GM21825 (cell line): ENCODE results near the gene TARS3.

Experiments
- ATAC-seq: cut with Tn5 transposase; IDR thresholded peaks from one replicate; pipeline ENCODE4 v1.9.1; 2021; ENCODE audit warnings: mild to moderate bottlenecking, moderate library complexity; ENCODE audit not compliant: unreplicated experiment

Gene TARS3

GRCh38 chr15:101625980-101626379 is 98.3 kb downstream of the TARS3 start:
- no peak for ATAC-seq

- ATAC-seq = no peak
Measured at GRCh38 chr15:101625184-101625583, 99.1 kb downstream of the TARS3 start.

- ATAC-seq = no peak
Measured at GRCh38 chr15:101623367-101624304, 100.6 kb downstream of the TARS3 start.

- ATAC-seq = no peak
Measured at GRCh38 chr15:101621961-101622360, 102.3 kb downstream of the TARS3 start.

DNA sequence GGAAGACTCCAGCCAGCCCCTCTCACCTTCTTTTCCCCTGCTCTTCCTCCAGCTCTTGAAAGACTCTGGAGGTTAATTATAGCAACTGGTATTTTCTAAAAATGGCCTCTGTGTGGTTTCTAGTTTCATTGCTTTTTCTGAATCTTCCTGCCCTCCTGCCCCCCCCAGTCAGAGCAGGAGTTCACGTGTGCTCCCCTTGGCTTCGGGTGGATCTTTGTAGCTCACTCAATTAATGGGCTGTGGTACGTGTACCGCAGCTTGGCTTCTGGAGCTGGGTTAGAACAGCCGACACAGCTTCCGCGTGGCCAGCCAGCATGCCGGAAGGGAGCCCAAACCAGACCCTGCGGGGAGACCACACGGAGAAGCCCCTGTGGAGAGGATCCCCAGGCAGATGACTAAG is 103.6 kb downstream of the TARS3 start:
- ATAC-seq = no peak

DNA sequence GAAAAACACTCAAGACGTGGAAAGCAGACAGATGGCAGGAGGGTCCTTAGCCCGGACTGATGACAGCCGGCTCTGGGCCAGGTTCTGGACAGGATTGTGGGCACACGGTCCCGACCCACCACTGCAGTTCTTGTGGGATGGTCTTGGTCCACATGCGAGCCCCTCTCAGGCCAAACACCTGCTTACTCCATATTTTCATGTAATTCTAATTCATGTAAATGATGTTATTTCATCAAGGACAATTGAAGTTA is 104.7 kb downstream of the TARS3 start:
- ATAC-seq = no peak

DNA sequence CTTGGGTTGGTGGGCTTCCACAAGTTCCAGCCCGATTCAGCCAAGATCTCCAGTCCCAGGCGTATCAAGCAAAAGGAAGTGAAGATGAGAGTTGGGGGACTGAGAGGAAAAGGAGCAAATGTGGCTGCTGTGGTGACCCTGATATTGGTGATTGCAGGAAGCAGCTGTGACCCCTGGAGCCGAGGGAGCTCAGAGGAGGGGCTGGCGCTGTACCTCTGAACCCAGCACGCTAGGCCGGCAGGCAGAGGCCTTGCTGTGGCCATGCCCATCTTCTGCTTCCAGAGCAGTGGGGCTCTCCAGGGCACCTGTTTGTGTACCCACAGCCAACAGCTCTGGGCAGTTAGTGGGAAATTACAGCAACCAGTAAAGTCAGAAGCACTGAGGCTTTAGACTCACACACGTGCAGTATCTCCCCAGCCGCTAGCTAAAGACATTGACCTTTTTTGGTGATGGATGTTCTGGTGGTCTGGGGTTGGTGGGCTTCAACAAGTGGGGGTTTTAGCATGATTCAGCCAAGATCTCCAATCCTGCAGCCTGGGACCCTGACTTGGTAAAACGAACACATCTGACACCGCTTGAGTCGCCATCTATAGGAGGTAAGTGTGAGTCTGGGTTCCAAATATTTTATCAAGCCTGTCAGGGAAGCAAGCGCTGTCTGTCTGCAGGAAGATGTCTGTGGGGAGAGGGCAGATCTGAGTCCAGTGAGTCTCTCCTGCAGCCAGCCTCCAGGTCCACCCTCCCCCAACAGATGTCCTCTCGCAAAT is 105.2 kb downstream of the TARS3 start:
- no peak for ATAC-seq

GRCh38 chr15:101618076-101618475 is 106.2 kb downstream of the TARS3 start:
- ATAC-seq = no peak

DNA sequence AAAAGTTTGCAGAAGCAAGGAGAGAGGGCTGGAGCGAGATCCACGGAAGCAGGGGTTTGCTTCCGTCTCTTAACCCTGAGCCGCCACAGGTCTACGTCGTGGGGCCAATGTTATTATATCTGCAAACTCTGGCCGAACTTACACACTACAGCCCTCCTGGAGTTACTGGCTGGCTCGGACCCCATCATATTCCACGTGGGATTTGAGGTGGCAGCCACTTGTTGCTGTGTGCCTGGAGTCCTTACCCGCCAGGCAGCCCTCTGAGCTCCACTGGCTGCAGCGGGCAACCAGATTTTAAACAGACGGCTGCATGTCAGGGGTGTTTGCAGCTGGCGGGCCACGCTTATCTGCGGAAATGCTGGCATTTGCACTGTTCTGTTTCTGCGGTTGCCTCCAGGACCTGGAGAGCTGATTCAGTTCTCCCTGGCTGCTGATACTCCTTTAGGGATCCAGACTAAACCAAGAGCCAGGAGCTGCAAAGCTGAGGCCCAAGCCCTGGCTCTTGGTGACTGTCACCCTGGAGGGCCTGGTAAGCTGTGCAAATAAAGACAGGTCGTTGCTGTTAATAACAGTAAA is 106.8 kb downstream of the TARS3 start:
- no peak for ATAC-seq

GRCh38 chr15:101615986-101616848 is 108.1 kb downstream of the TARS3 start:
- no peak for ATAC-seq

- no peak for ATAC-seq
Measured at GRCh38 chr15:101615414-101615985, 108.8 kb downstream of the TARS3 start.

GRCh38 chr15:101614761-101615160 is 109.5 kb downstream of the TARS3 start:
- ATAC-seq = no peak

DNA sequence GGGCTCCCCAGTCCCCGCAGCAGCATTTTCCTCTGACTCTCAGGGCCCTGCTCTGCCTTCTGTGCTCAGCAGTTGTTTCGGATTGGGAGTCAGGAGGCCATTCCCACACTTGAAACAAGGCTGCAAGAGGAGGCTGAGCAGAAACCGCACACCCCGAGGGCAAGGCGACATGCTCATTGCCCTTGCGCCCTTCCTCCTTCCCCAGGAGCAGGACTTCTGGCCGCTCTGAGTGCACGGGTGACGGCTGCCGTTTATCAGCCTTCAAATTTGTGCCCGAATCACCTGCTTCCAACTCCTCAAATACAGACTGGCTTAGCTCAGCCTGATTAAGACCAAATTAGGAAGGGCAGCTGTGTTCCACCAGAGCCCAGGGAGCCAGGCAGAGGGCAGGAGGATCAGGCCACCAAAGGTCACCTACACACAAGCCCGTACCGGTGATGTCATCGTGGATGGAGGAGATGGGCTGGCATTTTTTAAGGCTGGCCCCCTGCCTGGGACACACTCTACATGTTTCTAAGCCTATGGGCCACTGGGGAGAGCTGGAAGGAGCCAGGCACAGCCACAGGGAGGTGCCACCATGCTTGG is 110.2 kb downstream of the TARS3 start:
- ATAC-seq = no peak

DNA sequence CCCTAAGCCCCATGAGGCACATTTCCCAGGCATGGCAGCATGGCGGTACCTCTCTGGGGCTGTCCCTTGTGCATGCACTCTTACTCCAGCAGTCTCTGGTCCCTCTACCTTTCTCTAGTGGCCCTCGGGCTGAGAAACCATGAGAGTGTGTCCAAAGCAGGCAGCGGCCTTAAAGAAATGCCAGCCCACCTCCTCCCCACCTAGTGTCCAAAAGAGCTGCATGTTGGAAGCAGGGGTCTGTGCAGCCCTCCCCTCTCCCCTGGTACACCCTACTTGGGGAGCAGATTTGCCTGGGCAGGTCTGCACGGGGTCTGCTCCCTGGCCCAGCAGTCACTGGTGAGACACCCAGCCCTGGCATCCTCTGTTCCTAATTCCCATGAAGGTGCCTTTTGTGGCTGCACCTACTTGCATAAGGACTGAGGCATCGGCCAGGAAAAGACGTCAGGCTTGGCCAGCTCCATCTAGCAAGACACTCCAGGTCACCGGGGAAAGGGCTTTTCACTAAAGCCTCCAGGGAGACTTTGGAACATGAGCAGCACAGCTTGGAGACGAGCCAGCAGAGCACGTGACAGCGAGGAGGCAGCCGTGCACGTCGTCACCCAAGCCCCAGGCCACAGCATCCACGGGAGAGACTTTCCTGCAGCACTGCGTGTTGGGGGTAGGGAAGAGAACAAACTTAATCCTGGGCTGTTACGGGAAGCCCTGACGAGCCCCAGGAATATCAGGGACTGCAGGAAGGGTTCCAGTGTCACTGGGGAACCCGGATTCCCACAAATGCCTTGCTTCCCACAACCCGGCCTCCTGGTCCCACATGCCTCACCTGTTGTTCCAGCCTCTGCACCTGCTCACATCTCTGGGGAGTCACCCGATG is 110.9 kb downstream of the TARS3 start:
- ATAC-seq = no peak

GRCh38 chr15:101612676-101613075 is 111.6 kb downstream of the TARS3 start:
- ATAC-seq = no peak

- ATAC-seq = no peak
Measured at GRCh38 chr15:101611580-101612299, 112.5 kb downstream of the TARS3 start.

DNA sequence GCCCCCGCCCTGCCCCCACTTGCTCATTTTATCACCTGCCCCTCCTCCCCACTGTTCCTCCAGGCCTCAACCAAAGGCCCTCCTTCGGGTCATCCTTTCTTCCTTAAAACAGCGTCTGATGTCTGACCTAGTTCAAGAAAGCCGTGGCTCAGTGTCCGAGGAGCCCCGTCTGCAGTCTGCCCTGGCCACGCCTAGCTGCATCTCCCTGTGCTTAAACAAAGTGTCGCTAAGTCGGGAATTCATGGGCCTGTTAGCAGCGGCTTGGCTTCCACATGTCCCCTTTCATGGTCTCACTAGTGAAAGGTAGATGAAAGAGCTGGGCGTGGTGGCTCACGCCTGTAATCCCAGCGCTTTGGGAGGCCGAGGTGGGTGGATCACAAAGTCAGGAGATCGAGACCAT is 113.3 kb downstream of the TARS3 start:
- no peak for ATAC-seq

- no peak for ATAC-seq
Measured at GRCh38 chr15:101610611-101611000, 113.7 kb downstream of the TARS3 start.
